NCI-H2196 treated with DMSO at 0.1 percent for 48 hours (cell line): ENCODE measurements around the gene D2HGDH.
"Not testable (repeated sequence)": the region's sequence is repeated elsewhere in the genome, so short reads cannot be mapped to it uniquely, and the experiment has no call there.

Experiments used
- DNase-seq: peaks from one replicate; lab custom pipeline; 2025; ENCODE audit not compliant: unreplicated experiment; lab: John Stamatoyannopoulos, UW

D2HGDH gene

DNA sequence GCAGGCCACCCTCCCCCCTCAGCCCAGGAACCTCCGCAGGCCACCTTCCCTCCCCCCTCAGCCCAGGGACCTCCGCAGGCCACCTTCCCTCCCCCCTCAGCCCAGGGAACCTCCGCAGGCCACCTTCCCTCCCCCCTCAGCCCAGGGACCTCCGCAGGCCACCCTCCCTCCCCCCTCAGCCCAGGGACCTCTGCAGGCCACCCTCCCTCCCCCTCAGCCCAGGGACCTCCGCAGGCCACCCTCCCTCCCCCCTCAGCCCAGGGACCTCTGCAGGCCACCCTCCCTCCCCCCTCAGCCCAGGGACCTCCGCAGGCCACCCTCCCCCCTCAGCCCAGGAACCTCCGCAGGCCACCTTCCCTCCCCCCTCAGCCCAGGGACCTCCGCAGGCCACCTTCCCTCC, 71.8 kb downstream of the D2HGDH start:
- not testable (repeated sequence) for DNase-seq

DNA sequence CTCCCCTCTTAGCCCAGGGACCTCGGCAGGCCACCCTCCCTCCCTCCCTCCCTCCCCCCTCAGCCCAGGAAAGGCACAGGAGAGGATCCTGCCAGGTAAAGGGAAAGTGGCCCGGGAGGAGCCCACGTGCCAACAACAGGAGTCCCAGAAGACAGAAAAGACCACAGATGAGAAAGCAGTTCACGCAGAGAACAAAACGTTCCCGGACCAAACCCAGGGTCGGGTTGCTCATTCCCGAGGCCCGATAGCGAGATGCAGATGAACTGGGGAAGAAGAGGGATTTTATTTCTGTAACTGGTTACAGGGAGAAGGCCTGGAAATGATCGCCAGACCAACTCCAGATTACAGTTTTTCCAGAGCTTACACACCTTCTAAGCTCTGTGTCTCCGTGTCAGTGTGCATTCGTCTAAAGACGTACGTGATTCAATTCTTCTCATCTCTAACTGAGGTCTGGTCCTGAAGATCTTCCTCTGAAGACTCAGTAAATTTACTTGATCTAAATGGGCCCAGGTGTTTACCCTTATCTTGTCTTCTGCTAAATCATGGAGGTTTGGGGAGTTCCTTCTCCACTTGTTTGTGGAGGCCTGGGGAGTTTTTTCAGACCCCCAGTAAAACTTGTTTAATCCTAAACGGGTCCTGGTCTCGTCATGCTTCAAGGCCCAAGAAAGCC, 73.8 kb downstream of the D2HGDH start:
- no peak for DNase-seq

DNA sequence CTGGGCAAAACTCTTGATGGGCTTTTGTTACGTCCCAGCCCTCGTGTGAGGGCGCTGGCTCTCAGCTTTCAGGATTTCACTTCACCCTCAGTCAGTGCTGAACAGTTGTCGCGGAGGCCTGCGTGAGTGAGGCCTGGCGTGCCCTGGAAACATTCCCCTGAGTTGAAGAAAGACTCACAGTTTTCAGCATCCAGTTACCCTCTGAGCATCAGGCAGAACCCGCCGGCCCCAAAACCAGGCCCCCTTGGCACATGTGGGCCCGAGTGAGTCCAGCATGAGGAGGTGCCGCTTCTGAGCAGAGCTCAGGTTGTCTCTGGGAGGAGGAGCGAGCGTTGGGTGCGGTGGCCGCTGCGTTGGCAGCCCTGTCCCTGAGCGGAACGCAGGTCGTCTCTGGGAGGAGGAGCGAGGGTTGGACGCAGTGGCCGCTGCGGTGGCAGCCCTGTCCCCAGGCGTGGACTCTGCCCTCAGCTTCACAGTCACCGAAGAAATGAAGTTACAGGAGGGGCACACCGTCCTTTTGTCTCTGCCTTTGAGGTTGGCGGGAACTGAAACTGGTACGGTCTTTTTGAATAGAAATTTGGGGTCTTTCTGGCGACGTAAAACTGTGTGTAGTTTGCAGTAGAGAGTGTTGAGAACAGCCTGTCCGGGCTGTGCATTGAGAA, 74.4 kb downstream of the D2HGDH start, which contains the start of gene NEU4:
Gene NEU4, plus strand, starts transcription at position 473 of the 662 bp plus-strand sequence. CDS start 5,292 bp downstream, outside the sequence.
- DNase-seq = no peak

DNA sequence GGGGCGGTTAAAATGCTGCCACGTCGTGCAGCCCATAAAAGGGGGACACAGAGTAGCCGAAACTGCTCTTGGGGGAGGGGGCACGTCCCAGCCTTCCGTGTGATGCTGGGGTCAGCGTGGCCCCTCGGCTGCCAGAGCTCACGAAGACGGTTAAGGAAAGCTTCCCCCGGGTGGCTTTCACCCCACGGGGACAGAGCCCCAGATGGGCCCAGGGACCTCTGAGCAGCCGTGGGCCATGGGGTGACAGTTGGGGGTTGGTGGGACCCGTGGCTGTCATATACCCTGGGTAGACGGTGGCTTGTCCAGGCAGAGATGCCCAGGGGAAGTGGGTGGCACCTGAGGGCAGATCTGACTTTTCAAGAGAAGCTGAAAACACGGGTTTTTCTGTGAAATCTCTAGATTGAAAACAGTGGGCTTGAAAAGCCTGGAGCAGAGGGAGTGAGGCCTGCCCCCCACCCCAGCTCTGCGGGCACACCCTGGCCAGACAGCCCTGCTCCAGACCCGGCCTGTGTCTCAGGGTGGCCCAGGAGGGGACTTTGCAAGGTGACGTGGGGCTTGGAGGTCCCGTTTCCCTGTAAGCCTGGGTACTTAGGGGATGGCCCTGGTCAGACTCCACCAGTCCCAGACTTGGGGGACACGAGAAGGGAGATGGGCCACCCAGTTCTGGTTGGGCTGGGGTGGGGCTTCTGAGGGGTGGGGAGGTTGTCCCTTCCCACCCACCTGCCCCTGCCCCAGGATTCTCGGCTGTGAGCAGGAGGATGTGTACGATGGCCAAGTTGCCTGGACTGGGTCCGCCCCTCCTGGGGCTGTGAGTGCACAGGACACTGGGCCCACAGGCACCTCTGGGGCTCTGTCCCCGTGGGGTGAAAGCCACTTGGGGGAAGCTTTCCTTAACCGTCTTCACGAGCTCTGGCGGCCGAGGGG, 75.2 kb downstream of the D2HGDH start:
- no peak for DNase-seq

DNA sequence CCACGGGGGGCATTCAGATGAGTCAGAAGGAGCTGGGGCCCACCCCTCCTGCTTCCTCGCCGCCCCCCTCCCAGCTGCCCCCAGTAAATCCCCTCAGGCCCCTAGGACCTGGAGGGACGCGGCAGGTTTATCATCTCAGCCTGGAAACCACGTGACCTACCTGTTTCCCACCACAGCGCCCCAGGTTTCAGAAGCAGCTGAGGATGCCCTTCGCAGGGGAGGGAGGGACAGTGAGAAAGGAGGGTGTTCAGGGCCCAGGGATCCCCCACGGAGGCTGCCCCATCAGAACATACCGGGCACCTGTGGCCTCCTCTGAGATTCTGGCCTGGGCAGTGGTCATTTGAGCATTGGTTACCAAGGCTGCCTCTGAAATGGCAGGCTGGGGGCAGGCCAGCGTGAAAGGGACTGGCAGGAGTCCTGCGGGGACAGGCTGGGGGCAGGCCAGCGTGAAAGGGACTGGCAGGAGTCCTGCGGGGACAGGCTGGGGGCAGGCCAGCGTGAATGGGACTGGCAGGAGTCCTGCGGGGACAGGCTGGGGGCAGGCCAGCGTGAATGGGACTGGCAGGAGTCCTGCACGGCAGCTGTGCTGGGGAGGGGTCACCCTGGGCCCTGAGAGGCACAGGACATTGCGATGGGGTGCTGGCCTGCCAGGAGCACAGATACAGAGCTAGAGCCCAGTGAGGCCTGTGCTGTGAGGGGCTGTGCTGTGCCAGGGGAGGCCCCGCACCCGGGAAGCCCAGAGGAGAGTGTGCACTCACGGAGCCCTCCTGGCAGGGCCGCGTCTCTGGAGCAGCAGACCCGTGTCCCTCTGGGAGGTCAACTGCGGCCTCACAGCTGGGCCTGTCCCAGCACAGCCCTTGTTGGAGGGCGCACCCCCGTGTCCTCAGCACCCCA, 76.1 kb downstream of the D2HGDH start:
- no peak for DNase-seq

DNA sequence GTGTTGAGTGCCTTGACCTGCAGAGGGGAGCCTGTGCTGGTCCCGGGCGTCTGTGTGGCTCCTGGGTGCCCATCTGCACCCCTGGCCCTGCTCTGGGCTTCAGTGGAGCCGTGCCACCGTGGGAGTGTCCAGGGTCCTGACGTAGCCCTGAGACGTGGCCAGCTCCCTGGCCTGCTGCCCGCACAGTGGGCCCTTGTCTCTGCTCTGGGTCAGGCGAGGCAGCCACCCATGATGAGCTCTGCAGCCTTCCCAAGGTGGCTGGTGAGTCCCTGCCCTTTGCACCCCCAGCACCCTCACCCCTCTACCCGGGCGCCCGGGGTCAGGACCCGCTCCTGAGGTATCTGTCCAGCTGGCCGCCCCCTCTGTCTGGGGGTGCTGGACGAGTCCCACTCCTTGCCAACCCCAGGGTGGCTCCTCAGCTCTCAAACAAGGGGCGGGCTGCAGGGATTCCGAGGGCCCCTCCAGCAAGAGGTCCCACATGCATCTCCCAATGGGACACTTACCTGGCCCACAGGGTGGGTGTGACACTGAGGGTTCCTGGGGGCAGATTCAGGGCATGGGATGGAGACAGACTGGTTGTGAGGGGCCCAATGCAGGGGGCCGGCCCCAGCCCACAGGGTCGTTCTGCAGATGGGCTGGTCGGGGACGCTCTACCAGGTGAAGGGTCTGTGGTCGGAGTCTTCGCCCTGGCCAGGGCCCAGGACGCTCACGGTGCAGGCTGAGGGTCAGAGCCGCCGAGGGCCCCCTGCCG, 76.9 kb downstream of the D2HGDH start:
- DNase-seq = no peak

DNA sequence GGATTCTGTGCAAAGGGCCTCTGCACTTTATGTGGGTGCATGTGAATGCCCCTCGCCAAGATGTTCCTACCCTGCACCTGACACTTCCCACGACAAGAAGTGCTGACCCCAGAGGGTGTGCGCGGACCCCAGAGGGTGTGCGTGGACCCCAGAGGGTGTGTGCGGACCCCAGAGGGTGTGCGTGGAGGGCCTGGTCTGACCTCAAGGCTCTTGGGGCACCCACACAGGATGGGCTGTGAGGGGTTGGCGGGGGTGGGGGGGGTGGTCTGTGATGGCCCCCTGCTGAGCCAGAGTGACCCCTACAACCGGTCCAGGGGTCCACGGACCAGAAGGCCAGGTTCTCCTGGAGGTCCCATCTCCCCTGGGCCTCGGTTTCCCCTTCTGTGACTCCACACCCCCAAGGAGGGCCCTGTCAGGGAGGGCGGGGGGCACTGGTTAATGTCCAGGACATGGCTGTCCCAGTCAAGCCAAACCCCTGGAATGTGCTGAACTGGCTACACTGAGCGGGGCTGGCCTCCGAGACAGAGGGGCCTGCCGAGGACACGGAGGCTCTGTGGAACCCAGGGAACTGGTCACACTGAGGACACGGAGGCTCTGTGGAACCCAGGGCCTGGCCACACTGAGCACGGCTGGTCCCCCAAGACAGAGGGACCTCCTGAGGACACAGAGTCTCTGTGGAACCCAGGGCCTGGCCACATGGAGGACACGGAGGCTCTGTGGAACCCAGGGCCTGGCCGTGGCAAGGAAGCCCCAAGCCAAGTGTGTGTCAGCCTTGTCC, 77.7 kb downstream of the D2HGDH start:
- no peak for DNase-seq

DNA sequence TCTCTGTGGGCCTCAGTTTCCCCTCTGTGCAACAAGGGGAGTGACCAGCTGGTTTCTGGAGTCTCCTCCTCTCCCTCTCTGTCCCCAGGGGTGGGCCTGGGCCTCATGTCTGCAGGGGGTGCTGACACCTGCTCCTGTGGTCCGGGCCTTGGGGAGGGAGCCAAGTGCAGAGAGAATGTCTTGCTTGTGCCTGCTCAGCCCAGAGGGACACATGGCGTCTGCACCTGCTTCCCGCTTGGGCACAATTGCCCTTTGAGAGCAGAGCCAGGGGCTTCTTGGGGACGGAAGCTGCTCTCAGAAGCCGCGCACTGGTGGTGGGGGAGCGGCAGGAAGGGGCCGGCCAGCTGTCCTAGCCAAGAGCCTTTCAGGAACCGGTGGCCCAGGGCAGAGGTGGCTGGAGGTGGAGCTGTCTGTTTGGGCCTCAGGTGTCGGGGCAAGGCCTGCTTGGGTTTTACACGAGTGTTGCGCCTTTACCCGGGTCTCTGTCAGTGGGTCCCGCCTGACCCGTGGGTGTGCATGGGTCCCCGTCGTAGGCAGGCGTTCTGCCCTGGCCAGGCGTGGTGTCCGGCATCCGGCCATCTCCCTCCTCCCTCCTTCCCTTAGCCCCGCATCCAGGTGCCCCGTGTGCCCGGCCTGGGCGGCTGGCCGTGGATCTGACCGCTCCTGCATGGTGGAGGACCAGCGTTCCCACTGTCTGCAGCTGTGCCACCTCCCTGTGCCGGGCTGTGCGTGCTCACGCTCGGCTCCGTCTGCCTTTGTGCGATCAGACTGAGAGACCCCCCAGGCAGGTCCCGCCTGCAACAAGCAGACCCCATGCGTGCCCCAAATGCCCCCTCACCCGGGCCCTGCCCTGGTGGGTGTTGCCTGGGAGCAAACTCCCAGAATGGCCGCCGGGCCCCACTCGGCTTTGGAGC, 78.6 kb downstream of the D2HGDH start:
- no peak for DNase-seq

DNA sequence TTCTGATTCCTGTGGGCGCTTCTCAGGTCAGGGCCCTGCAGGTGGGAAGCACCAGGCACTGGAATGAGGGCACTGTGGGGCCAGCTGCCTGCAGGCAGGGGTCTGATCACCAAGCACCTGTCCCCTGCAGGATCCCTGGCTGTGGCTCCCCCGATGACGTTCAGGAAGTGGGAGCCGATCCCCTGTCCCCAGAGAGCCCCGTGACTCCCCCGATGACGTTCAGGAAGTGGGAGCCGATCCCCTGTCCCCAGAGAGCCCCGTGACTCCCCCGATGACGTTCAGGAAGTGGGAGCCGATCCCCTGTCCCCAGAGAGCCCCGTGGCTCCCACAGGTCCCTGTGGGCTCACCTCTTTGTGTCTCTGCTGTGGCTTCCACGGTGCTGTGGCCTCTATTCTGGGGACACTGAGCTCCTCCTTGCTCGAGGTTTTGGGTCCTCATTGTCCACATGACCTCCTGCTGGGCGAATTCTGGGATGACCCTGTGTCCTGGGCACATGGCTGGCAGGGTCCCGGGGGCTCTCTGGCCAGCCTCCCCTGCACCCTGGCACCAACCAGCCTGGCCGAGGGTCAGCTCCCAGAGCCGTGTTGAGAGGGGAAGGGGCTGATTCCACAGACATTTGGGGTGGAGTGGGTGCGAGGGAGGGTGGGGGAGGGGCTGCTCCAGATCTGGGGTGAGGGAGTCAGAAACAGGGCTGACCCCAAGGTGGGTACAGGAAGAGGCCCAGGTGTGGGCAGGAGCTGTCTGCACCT, 79.4 kb downstream of the D2HGDH start:
- DNase-seq = no peak

DNA sequence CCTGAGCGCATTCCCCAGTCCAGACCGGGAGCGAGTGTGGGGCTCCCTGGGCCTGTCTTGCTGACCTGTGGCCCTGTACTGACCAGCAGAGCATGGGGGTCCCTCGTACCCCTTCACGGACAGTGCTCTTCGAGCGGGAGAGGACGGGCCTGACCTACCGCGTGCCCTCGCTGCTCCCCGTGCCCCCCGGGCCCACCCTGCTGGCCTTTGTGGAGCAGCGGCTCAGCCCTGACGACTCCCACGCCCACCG, 79.9 kb downstream of the D2HGDH start:
- no peak for DNase-seq

DNA sequence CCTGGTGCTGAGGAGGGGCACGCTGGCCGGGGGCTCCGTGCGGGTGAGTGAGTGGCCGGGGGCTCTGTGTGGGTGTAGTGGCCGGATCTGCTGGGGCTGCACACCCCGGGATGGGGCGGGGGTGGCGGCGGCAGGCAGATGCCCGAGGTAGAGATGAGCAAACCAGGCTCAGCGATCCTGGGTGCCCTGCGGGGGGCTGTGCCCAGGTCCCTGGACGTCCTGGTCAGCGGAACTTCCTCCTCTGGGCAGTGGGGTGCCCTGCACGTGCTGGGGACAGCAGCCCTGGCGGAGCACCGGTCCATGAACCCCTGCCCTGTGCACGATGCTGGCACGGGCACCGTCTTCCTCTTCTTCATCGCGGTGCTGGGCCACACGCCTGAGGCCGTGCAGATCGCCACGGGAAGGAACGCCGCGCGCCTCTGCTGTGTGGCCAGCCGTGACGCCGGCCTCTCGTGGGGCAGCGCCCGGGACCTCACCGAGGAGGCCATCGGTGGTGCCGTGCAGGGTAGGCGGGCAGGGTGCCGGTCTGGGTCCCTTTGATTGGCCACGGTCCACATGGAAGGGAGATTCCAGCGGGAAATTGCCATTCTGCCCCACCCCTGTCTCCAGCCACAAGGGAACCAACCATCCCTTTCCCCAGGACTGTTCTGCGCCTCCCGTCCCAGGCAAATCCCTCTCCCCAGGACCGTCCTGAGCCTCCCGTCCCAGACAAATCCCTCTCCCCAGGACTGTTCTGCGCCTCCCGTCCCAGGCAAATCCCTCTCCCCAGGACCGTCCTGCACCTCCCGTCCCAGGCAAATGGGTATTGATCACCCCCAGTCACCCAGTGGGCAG, 80.4 kb downstream of the D2HGDH start:
- no peak for DNase-seq

DNA sequence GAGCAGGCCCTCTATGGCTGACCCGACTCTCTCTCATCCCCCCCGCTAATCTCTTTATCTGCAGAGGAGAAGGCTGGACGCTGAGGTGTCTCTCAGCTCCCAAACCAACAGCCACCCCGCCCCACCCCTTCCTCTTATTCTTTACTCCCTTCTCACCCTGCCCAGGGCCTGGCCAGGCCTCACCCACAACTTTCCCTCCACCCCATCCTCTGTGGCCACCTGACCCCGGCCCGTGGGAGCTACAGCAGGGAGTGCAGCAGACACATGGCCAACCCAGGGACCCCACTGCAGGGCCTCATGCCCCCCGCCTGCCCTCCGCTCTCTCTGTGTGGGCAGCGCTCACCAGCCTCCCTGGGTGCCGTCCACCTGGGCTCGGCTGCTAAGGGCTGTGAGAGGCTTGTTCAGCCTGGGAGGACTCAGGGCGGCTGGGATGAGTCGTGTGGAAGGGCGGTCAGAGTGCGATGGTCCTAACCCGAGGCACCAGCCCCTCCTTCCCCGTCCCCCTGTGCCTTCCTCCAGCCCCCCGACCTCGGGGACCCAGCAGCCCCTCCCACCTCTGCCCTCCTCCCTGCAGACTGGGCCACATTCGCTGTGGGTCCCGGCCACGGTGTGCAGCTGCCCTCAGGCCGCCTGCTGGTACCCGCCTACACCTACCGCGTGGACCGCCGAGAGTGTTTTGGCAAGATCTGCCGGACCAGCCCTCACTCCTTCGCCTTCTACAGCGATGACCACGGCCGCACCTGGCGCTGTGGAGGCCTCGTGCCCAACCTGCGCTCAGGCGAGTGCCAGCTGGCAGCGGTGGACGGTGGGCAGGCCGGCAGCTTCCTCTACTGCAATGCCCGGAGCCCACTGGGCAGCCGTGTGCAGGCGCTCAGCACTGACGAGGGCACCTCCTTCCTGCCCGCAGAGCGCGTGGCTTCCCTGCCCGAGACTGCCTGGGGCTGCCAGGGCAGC, 81.3 kb downstream of the D2HGDH start:
- DNase-seq = no peak

DNA sequence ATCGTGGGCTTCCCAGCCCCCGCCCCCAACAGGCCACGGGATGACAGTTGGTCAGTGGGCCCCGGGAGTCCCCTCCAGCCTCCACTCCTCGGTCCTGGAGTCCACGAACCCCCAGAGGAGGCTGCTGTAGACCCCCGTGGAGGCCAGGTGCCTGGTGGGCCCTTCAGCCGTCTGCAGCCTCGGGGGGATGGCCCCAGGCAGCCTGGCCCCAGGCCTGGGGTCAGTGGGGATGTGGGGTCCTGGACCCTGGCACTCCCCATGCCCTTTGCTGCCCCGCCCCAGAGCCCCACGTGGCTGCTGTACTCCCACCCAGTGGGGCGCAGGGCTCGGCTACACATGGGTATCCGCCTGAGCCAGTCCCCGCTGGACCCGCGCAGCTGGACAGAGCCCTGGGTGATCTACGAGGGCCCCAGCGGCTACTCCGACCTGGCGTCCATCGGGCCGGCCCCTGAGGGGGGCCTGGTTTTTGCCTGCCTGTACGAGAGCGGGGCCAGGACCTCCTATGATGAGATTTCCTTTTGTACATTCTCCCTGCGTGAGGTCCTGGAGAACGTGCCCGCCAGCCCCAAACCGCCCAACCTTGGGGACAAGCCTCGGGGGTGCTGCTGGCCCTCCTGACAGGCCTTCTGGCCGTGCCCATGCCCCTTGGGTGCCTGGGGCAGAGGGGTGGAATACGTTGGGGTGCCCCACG, 82.1 kb downstream of the D2HGDH start:
- DNase-seq = no peak

DNA sequence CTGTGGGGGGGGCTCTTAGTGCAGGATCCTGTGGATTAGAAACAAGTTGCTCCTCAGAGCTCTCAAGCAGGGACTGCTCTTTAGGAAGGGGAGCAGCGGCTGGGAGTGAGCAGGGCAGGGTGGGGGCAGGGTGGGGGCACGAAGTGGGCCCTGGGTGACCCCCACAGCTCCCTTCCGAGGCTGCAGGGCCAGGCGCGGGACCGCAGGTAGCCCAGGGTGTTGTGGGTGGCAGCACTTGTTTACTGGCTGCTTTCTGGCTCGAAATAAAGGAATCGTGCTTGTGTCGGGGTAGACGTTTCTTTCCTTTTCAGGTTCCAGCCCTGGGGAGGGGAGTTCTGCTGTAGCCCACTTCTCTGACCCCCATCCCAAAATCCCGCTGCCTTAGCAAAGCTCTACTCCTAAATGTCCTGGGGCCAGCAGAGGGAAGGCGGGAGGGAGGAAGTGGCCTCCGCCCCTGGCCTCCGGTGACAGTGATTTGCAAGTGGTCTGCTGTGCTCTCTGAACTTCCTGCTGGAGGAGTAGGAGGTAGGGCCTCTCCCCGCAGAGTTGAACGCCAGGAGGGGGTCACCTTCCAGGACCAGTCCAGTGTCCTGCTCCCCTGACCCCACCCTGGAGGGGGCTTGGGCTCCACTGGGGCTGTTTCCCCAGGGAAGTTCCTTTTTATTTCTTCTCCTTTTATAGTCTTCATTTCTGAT, 82.8 kb downstream of the D2HGDH start:
- no peak for DNase-seq

DNA sequence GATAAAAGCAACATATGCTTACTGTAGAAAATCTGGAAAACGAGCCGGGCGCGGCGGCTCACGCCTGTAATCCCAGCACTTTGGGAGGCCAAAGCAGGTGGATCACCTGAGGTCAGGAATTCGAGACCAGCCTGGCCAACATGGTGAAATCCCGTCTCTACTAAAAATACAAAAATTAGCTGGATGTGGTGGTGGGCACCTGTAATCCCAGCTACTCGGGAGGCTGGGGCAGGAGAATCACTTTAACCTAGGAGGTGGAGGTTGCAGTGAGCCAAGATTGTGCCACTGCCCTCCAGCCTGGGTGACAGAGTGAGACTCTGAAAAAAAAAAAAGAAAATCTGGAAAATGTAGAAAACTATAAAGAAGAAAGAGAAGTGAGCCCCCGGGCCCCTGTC, 83.4 kb downstream of the D2HGDH start:
- DNase-seq = not testable (repeated sequence)
